Measurements from ENCODE around the gene CTSC. TPM values are rescaled to one million over a fixed set of nuclear protein-coding genes. Genes with fewer than 3 reads are reported as not detected.

The CTSC gene
- total RNA-seq, 4 donors from 2014 or later, result 38.5 to 167 (median 109) TPM

GRCh38 chr11:88354912-88355311, 17.4 kb upstream of the CTSC start:
- Histone ChIP-seq H3K9me3 (no peaks in the 10 kb centered on the region), H3K4me3 (no peak overlapping the region), H3K36me3 (no peaks in the 10 kb centered on the region), H3K27me3 (no peaks in the 10 kb centered on the region), H3K27ac (no peak overlapping the region), H3K4me1 (peaks cover 0 to 15% (median 3%) of the 10 kb centered on the region in 3 donors)
- DNase-seq, result no peak
- intact Hi-C loops (cut with DNase I), result no loop called here
- WGBS, 2 donors, result 70 to 72% methylated on average over 2 of the region's 2 CpGs
- TF ChIP-seq CTCF (IDR thresholded peaks at IDR 0.05), result no peak
- no peak for TF ChIP-seq POLR2A (IDR thresholded peaks at IDR 0.05)

- Histone ChIP-seq H3K4me1 (peaks cover 0 to 15% (median 3%) of the 10 kb centered on the region in 3 donors), H3K36me3 (no peaks in the 10 kb centered on the region), H3K27me3 (no peaks in the 10 kb centered on the region), H3K9me3 (no peaks in the 10 kb centered on the region), H3K27ac (no peak overlapping the region), H3K4me3 (peak overlapping the region in 1 of 4 donors; percentile 25)
- intact Hi-C loops (cut with DNase I), result no loop called here
- TF ChIP-seq CTCF (IDR thresholded peaks at IDR 0.05), result no peak
- no peak for TF ChIP-seq POLR2A (IDR thresholded peaks at IDR 0.05)
- WGBS, 2 donors, result 38 to 53% methylated on average over 4 of the region's 4 CpGs
- DNase-seq, result no peak
These were observed 16.4 kb upstream of the CTSC start for GRCh38 chr11:88353835-88354496.

- Histone ChIP-seq H3K27ac (no peak overlapping the region), H3K4me1 (peaks cover 0 to 15% (median 3%) of the 10 kb centered on the region in 3 donors), H3K36me3 (no peaks in the 10 kb centered on the region), H3K9me3 (no peaks in the 10 kb centered on the region), H3K27me3 (no peaks in the 10 kb centered on the region), H3K4me3 (no peak overlapping the region)
- DNase-seq, result no peak
- TF ChIP-seq CTCF (IDR thresholded peaks at IDR 0.05), result no peak
- no peak for TF ChIP-seq POLR2A (IDR thresholded peaks at IDR 0.05)
- WGBS, 2 donors, result 48 to 66% methylated on average over 3 of the region's 3 CpGs
- intact Hi-C loops (cut with DNase I), result no loop called here
These were observed 15.8 kb upstream of the CTSC start for GRCh38 chr11:88353386-88353785.

- Histone ChIP-seq H3K36me3 (no peaks in the 10 kb centered on the region), H3K9me3 (no peaks in the 10 kb centered on the region), H3K4me1 (peaks cover 0 to 5% (median 0%) of the 10 kb centered on the region in 3 donors), H3K4me3 (no peak overlapping the region), H3K27ac (no peak overlapping the region), H3K27me3 (no peaks in the 10 kb centered on the region)
- no peak for TF ChIP-seq CTCF (IDR thresholded peaks at IDR 0.05)
- no peak for TF ChIP-seq POLR2A (IDR thresholded peaks at IDR 0.05)
- no peak for DNase-seq
- intact Hi-C loops (cut with DNase I), result no loop called here
These were observed 14.6 kb upstream of the CTSC start for GRCh38 chr11:88352139-88352538.

GRCh38 chr11:88348870-88349269, 11.3 kb upstream of the CTSC start:
- Histone ChIP-seq H3K4me1 (no peaks in the 10 kb centered on the region), H3K27ac (no peak overlapping the region), H3K9me3 (no peaks in the 10 kb centered on the region), H3K27me3 (no peaks in the 10 kb centered on the region), H3K4me3 (no peak overlapping the region), H3K36me3 (no peaks in the 10 kb centered on the region)
- DNase-seq, result no peak
- WGBS, 2 donors, result 67 to 75% methylated on average over 1 of the region's 1 CpG
- intact Hi-C loops (cut with DNase I), result no loop called here
- TF ChIP-seq CTCF (IDR thresholded peaks at IDR 0.05) (no peak), POLR2A (IDR thresholded peaks at IDR 0.05) (no peak)
